Spleen (tissue), 7 donors: Measurements from ENCODE around the gene TMPRSS4.

ENCODE experiments used
- POLR2A ChIP-seq, 3 donors: fragments of 450-650 bp; IDR thresholded peaks; one replicate each; pipeline ENCODE4 v1.5.1; 2017; ENCODE audit warnings: antibody characterized with exemption in 3 of 3, mild to moderate bottlenecking in 1 of 3
- TF ChIP-seq, protein P1 (sequence below), 11 experiments: fragments of 200-600 bp in 7 of 11; fragments of 450-650 bp in 4 of 11; sonication (generic) in 4 of 11; IDR thresholded peaks in 8 of 11; conservative IDR thresholded peaks in 3 of 11; 1 replicate in 7 of 11; 2 replicates in 4 of 11; pipeline versions ENCODE4 v1.4.0 to v1.8.0; 2016 to 2021; ENCODE audit warnings: antibody characterized with exemption in 11 of 11, inconsistent platforms in 4 of 11, mild to moderate bottlenecking in 1 of 11
- donor health status: DM: no; HTN: no; CAD: no; lungs with moderate emphysema.
- donor health status: DM: no; HTN: no; CAD: no.
- donor health status: DM: no; HTN: no; CAD: no.

DNA sequence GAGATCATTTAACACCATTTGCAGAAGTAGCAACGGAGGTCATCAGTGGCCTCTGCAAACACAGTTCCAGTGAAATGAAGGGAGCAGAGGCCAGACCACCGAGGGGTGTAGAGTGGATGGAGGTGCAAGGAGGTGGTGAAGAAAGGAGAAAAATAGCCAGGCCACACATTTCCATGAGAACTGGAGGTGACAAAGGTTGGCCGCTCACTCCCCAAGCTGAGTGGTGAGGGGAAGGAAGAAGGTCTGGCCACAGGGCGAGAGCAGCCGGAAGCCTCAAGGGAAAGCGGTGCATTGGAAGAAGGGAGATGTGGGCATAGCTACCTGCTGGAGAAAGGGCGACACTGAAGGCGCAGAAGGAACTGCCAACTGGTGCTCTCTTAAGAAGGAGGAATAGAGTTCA is 20.1 kb upstream of the TMPRSS4 start:
- TF ChIP-seq POLR2A (IDR thresholded peaks at IDR 0.05) = no peak
- TF ChIP-seq, protein P1, sequence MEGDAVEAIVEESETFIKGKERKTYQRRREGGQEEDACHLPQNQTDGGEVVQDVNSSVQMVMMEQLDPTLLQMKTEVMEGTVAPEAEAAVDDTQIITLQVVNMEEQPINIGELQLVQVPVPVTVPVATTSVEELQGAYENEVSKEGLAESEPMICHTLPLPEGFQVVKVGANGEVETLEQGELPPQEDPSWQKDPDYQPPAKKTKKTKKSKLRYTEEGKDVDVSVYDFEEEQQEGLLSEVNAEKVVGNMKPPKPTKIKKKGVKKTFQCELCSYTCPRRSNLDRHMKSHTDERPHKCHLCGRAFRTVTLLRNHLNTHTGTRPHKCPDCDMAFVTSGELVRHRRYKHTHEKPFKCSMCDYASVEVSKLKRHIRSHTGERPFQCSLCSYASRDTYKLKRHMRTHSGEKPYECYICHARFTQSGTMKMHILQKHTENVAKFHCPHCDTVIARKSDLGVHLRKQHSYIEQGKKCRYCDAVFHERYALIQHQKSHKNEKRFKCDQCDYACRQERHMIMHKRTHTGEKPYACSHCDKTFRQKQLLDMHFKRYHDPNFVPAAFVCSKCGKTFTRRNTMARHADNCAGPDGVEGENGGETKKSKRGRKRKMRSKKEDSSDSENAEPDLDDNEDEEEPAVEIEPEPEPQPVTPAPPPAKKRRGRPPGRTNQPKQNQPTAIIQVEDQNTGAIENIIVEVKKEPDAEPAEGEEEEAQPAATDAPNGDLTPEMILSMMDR (IDR thresholded peaks at IDR 0.05 in 8 of 11, conservative IDR thresholded peaks at IDR 0.05 in 3 of 11) = no peak
